Loucy (cell line): ENCODE results near the gene SPECC1.

Experiments used
- H2AFZ ChIP-seq: fragments of 200-600 bp; sonication (generic); 2 replicates; pipeline ENCODE4 v1.6.0; 2016; ENCODE audit warnings: antibody characterized with exemption, mild to moderate bottlenecking, low read length, moderate library complexity
- H3F3A ChIP-seq: fragments of 200-600 bp; 2 replicates; pipeline ENCODE4 v1.6.0; 2016; ENCODE audit warnings: antibody characterized with exemption, low read depth, mild to moderate bottlenecking
- H3K27me3 ChIP-seq: fragments of 200-600 bp; sonication (generic); 2 replicates; pipeline ENCODE4 v1.6.1; 2014; ENCODE audit warnings: low read length, mild to moderate bottlenecking; ENCODE audit not compliant: insufficient read depth, poor library complexity, severe bottlenecking
- H3K36me3 ChIP-seq: fragments of 200-600 bp; sonication (generic); 2 replicates; pipeline ENCODE4 v1.6.1; 2016; ENCODE audit warnings: low read length; ENCODE audit not compliant: insufficient read depth
- H3K4me1 ChIP-seq: fragments of 200-600 bp; sonication (generic); 2 replicates; pipeline ENCODE4 v1.5.1; 2014; ENCODE audit warnings: low read length, mild to moderate bottlenecking; ENCODE audit not compliant: insufficient read depth, poor library complexity, severe bottlenecking
- H3K4me2 ChIP-seq: fragments of 200-600 bp; sonication (generic); 2 replicates; pipeline ENCODE4 v1.6.0; 2014; ENCODE audit warnings: antibody characterized with exemption, low read length, low read depth, mild to moderate bottlenecking; ENCODE audit not compliant: poor library complexity, severe bottlenecking
- H3K4me3 ChIP-seq: fragments of 200-600 bp; sonication (generic); 2 replicates; pipeline ENCODE4 v1.5.1; 2014; ENCODE audit warnings: low read length, mild to moderate bottlenecking, mixed read lengths; ENCODE audit not compliant: poor library complexity, severe bottlenecking
- H3K79me2 ChIP-seq: fragments of 200-600 bp; sonication (generic); 2 replicates; pipeline ENCODE4 v1.6.1; 2014; ENCODE audit warnings: low read length; ENCODE audit not compliant: insufficient read depth
- H3K9ac ChIP-seq: fragments of 200-600 bp; sonication (generic); 2 replicates; pipeline ENCODE4 v1.6.0; 2014; ENCODE audit warnings: mild to moderate bottlenecking, low read depth, low read length, moderate library complexity; ENCODE audit not compliant: poor library complexity, severe bottlenecking
- H3K9me2 ChIP-seq: fragments of 200-600 bp; sonication (generic); replicated peaks from 2 replicates; pipeline ENCODE4 v1.6.1; 2016; ENCODE audit warnings: low read depth, low read length, mixed read lengths
- H3K9me3 ChIP-seq: fragments of 200-600 bp; sonication (generic); 2 replicates; pipeline ENCODE4 v1.6.1; 2014; ENCODE audit warnings: mild to moderate bottlenecking, antibody characterized with exemption, low read length, low read depth; ENCODE audit not compliant: insufficient read depth
- H4K20me1 ChIP-seq: fragments of 200-600 bp; sonication (generic); 2 replicates; pipeline ENCODE4 v1.6.0; 2014; ENCODE audit warnings: antibody characterized with exemption, low read length, mild to moderate bottlenecking; ENCODE audit not compliant: insufficient read depth, poor library complexity, severe bottlenecking
- EZH2phosphoT487 ChIP-seq: fragments of 200-600 bp; IDR thresholded peaks from 2 replicates; pipeline ENCODE4 v1.6.1; 2018; ENCODE audit warnings: antibody characterized with exemption, mild to moderate bottlenecking, moderate library complexity, borderline replicate concordance
- TF ChIP-seq, protein P1 (sequence below): fragments of 200-600 bp; sonication (generic); conservative IDR thresholded peaks from 2 replicates; pipeline ENCODE4 v1.5.1; 2014; ENCODE audit warnings: mild to moderate bottlenecking, antibody characterized with exemption, low read length

Gene SPECC1

DNA sequence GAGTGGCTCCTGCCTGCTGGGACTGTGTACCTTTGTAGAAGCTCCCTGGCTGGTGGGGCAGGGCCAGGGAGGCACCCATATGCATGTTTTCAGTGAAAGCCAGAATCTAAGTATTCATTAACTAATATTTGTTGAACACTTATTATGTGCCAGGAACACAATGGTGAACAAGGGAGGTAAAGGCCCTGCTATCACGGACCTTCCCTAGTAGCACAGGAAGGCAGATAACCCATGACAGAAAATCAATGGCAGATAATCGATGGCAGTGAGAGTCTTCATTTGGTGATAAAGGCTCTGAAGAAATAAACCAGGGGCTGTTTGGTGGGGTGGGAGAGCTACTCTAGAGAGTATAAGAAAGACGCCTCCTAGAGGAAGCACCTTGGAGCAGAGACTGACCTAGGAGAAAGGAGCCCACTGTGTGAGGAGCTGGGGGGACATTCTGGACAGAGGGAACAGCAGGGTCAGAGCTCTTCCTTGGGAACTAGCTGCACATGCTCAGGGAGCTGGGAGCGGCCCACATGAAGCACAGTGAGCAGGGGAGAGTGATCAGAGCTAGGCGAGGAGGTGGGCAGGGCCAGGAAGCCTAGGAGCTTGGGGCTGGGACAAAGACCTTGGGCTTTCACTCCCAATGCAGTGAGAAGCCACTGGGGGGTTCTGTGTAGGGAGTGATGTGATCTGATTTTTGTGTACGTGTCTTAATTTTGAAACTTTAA lies 78.5 kb downstream of the SPECC1 start:
- Histone ChIP-seq H3K4me3 (no peak overlapping the region), H3F3A (no peaks in the 10 kb centered on the region), H4K20me1 (no peaks in the 10 kb centered on the region), H3K36me3 (no peaks in the 10 kb centered on the region), H3K4me2 (no peak overlapping the region), H3K9ac (no peak overlapping the region), H3K9me3 (no peaks in the 10 kb centered on the region), H3K79me2 (peaks cover 55% of the 10 kb centered on the region), H3K27me3 (no peaks in the 10 kb centered on the region), H3K9me2 (no peaks in the 10 kb centered on the region), H3K4me1 (peaks cover 14% of the 10 kb centered on the region), H2AFZ (no peak overlapping the region)
- TF ChIP-seq, protein P1, sequence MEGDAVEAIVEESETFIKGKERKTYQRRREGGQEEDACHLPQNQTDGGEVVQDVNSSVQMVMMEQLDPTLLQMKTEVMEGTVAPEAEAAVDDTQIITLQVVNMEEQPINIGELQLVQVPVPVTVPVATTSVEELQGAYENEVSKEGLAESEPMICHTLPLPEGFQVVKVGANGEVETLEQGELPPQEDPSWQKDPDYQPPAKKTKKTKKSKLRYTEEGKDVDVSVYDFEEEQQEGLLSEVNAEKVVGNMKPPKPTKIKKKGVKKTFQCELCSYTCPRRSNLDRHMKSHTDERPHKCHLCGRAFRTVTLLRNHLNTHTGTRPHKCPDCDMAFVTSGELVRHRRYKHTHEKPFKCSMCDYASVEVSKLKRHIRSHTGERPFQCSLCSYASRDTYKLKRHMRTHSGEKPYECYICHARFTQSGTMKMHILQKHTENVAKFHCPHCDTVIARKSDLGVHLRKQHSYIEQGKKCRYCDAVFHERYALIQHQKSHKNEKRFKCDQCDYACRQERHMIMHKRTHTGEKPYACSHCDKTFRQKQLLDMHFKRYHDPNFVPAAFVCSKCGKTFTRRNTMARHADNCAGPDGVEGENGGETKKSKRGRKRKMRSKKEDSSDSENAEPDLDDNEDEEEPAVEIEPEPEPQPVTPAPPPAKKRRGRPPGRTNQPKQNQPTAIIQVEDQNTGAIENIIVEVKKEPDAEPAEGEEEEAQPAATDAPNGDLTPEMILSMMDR, result no peak
- no peak for TF ChIP-seq EZH2phosphoT487

DNA sequence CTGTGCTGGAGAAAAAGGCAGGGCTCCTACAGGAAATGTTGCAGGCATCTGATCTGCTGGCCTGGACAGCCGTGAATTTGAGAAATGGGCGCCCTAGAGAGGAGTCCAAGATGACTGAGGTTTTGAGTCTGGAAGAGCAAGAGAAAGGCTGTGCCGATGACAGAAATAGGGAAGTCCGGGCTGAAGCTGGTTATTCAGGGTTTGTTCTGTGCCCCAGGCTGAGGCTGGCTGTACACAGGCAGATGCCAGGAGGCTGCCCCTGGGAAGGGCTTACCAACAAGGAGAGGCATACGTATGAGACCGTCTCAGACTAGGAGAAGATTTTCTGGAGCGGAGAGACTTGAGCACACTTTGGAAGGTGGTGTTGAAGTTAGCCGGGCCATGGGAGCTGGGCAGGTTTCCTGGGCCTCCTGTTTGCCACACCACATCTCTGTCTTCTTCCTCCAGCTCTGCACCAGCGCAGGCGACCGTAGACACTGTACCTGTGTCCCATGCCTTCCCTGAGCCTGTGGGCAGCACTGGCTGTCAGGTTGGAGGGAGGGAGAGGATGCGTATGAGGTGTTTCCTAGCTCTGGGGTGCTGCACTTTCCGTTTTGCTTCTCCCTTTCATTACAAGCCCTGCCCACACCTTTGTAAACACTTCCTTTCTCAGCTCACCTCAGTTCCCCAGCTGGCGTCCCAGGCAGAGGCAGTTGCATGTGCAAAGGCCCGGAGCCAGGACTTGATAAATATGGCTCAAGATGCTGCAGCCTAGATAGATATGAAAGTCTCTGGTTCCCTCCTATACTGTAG lies 80.8 kb downstream of the SPECC1 start:
- Histone ChIP-seq H3K4me3 (no peak overlapping the region), H3K27me3 (no peaks in the 10 kb centered on the region), H2AFZ (no peak overlapping the region), H3F3A (no peaks in the 10 kb centered on the region), H3K4me2 (no peak overlapping the region), H3K9me2 (no peaks in the 10 kb centered on the region), H4K20me1 (no peaks in the 10 kb centered on the region), H3K79me2 (peaks cover 67% of the 10 kb centered on the region), H3K9me3 (no peaks in the 10 kb centered on the region), H3K9ac (no peak overlapping the region), H3K36me3 (no peaks in the 10 kb centered on the region), H3K4me1 (peaks cover 19% of the 10 kb centered on the region)
- TF ChIP-seq EZH2phosphoT487, result no peak
- TF ChIP-seq, protein P1, result no peak

DNA sequence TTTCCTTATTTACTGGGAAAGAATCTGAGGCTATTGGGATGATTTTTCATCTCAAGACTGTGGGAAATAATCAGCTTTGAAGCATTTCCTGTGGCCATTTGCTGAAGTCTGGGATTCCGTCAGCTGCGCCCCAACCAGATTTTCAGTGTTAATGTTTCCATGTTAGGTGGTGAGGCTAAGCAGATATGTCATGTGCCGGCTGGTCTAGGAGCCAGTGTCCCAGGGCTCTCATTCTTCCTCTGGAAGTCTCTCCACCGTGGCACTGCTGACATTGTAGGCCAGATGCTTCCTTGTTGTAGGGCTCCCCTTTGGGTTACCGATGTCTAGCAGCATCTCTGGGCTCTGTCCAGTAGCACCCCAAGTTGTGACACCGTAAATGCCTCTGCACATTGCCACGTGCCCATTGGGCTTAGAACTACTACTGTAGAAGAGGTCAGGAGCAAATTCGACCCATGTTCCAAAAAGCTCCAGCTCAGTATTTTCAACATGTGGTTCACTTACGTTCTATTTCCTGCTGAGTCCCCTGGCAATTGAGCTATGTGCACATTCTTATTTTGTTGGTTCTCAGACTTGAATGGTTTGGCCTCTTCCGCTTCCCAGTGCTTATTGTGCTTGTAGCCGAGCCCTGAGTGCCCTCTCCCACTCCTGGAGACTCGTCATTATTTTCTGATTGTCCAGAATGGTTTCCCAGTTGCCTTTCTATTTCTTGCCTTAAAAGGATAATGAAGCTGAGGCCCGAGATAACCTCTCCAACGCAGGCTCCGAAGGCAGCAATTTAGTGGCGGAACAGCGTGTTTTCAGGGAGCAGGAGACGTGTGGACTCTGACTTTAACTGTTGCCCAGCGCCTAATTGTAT lies 82.2 kb downstream of the SPECC1 start:
- peaks cover 30% of the 10 kb centered on the region for H3K4me1 ChIP-seq
- no peak overlapping the region for H3K4me2 ChIP-seq
- TF ChIP-seq, protein P1, result no peak
- TF ChIP-seq EZH2phosphoT487, result no peak
- H3F3A ChIP-seq, result no peaks in the 10 kb centered on the region
- no peaks in the 10 kb centered on the region for H3K9me3 ChIP-seq
- H4K20me1 ChIP-seq, result no peaks in the 10 kb centered on the region
- H3K9me2 ChIP-seq, result no peaks in the 10 kb centered on the region
- H3K36me3 ChIP-seq, result no peaks in the 10 kb centered on the region
- H3K79me2 ChIP-seq, result peaks cover 52% of the 10 kb centered on the region
- no peak overlapping the region for H2AFZ ChIP-seq
- H3K9ac ChIP-seq, result no peak overlapping the region
- H3K27me3 ChIP-seq, result no peaks in the 10 kb centered on the region
- H3K4me3 ChIP-seq, result no peak overlapping the region
